K562 (cell line): ENCODE measurements around the gene MED20. TPM values are rescaled to one million over a fixed set of nuclear protein-coding genes. Genes with fewer than 3 reads are reported as not detected.

Experiments
- HEY1 ChIP-seq: fragments of 250-450 bp; sonication (Bioruptor Pico); IDR thresholded peaks from 2 replicates; pipeline ENCODE4 v1.5.0; 2020; ENCODE audit warnings: mild to moderate bottlenecking, moderate library complexity, borderline replicate concordance
- IFI16 ChIP-seq: fragments of 250-450 bp; sonication (Bioruptor Pico); IDR thresholded peaks from 2 replicates; pipeline ENCODE4 v2.1.2; 2022; ENCODE audit warnings: mild to moderate bottlenecking, inconsistent platforms
- JUN ChIP-seq, 2 experiments: sonication (generic) in 1 of 2; formaldehyde crosslinking in 1 of 2; IDR thresholded peaks; 2 replicates each; pipeline versions ENCODE4 v1.6.1 to v1.8.0; 2012 to 2022; ENCODE audit warnings: borderline replicate concordance in 2 of 2, mild to moderate bottlenecking in 2 of 2, improper control_type of control experiment in 1 of 2, low read depth in 1 of 2, low read length in 1 of 2, missing genetic modification reagents in 1 of 2
- MAX ChIP-seq: sonication (generic); formaldehyde crosslinking; IDR thresholded peaks from 2 replicates; pipeline ENCODE4 v1.9.0; 2022; ENCODE audit warnings: mild to moderate bottlenecking, missing genetic modification reagents
- MCM2 ChIP-seq: fragments of 450-650 bp; IDR thresholded peaks from 2 replicates; pipeline ENCODE4 v1.6.1; 2017; ENCODE audit warnings: low read depth, mild to moderate bottlenecking
- MLX ChIP-seq, 2 experiments: fragments of 450-650 bp in 1 of 2; sonication (generic) in 1 of 2; formaldehyde crosslinking; conservative IDR thresholded peaks; 2 replicates each; pipeline versions ENCODE4 v1.4.0 to v1.8.1; 2020 to 2022; ENCODE audit warnings: mild to moderate bottlenecking in 1 of 2, missing genetic modification reagents in 1 of 2
- MTA2 ChIP-seq: fragments of 450-650 bp; IDR thresholded peaks from 2 replicates; pipeline ENCODE4 v1.6.1; 2016; ENCODE audit warnings: low read depth
- NFIC ChIP-seq: fragments of 450-650 bp; IDR thresholded peaks from 2 replicates; pipeline ENCODE4 v1.6.1; 2017; ENCODE audit warnings: mild to moderate bottlenecking, inconsistent platforms
- RAD51 ChIP-seq: fragments of 450-650 bp; IDR thresholded peaks from 2 replicates; pipeline ENCODE4 v1.7.1; 2016; ENCODE audit warnings: low read depth, mild to moderate bottlenecking, borderline replicate concordance
- SIX5 ChIP-seq, 2 experiments: IDR thresholded peaks; 2 replicates each; pipeline ENCODE4 v1.6.1; 2011; ENCODE audit warnings: low read length in 2 of 2, borderline replicate concordance in 1 of 2, low read depth in 1 of 2, mild to moderate bottlenecking in 1 of 2, moderate library complexity in 1 of 2; ENCODE audit not compliant: insufficient read depth in 1 of 2
- SMARCB1 ChIP-seq: IDR thresholded peaks from 2 replicates; pipeline ENCODE4 v1.6.1; 2011; ENCODE audit warnings: improper control_type of control experiment, low read depth; ENCODE audit not compliant: insufficient read length
- SMARCC2 ChIP-seq: fragments of 450-650 bp; IDR thresholded peaks from 2 replicates; pipeline ENCODE4 v1.6.1; 2017; ENCODE audit warnings: antibody characterized with exemption, moderate library complexity, mild to moderate bottlenecking, low read depth
- U2AF2 ChIP-seq: fragments of 200-400 bp; formaldehyde crosslinking; optimal IDR thresholded peaks from 2 replicates; pipeline ENCODE3; 2017; ENCODE audit warnings: low read depth, mild to moderate bottlenecking, low read length
- YY1 ChIP-seq, 3 experiments: IDR thresholded peaks; 2 replicates each; pipeline ENCODE4 v1.6.1; 2011; ENCODE audit warnings: low read length in 2 of 3, mild to moderate bottlenecking in 2 of 3, moderate library complexity in 2 of 3, borderline replicate concordance in 1 of 3, control low read depth in 1 of 3, low read depth in 1 of 3; ENCODE audit not compliant: insufficient read depth in 3 of 3, insufficient replicate concordance in 2 of 3, control insufficient read depth in 1 of 3, insufficient read length in 1 of 3; ENCODE audit errors: extremely low read depth in 1 of 3
- ZBTB11 ChIP-seq, 3 experiments: fragments of 200-800 bp in 1 of 3; fragments of 250-450 bp in 1 of 3; fragments of 450-650 bp in 1 of 3; sonication (Bioruptor Pico) in 1 of 3; sonication (Bioruptor generic) in 1 of 3; formaldehyde crosslinking in 1 of 3; IDR thresholded peaks; 2 replicates each; pipeline versions ENCODE4 v1.6.1 to v1.8.0; 2016 to 2022; ENCODE audit warnings: mild to moderate bottlenecking in 2 of 3, missing genetic modification characterization in 2 of 3, missing compliant biosample characterization in 1 of 3, moderate library complexity in 1 of 3
- ZBTB17 ChIP-seq: fragments of 450-650 bp; formaldehyde crosslinking; IDR thresholded peaks from 2 replicates; pipeline ENCODE4 v1.4.0; 2020; ENCODE audit warnings: mild to moderate bottlenecking
- ZNF263 ChIP-seq: sonication (generic); formaldehyde crosslinking; IDR thresholded peaks from 2 replicates; pipeline ENCODE4 v1.8.0; 2022; ENCODE audit warnings: mild to moderate bottlenecking, missing genetic modification reagents, borderline replicate concordance
- ZNF507 ChIP-seq: conservative IDR thresholded peaks from 2 replicates; pipeline ENCODE4 v1.6.1; 2017; ENCODE audit warnings: missing genetic modification characterization, missing compliant biosample characterization
- polyA plus RNA-seq, 8 experiments: library from polyadenylated mRNA; depleted of rRNA in 4 of 8; stranded (reverse) in 5 of 8; unstranded in 3 of 8; fragments of >200 nt; fragmentation: Nextera tagmentation in 2 of 8; fragmentation: Illumina TruSeq in 1 of 8; extraction: Ambion mirVana in 2 of 8; extraction: Trizol in 1 of 8; gene quantifications; 2 replicates each; pipeline versions ENCODE4 v1.2.1 to v1.2.3, GENCODE V29; 2011 to 2014; ENCODE audit warnings: inconsistent platforms in 1 of 8, missing spikeins in 1 of 8
- total RNA-seq, 7 experiments: library from RNA; depleted of rRNA in 6 of 7; stranded (reverse); fragments of >200 nt in 6 of 7; fragmentation: Illumina TruSeq in 2 of 7; extraction: Trizol in 2 of 7; gene quantifications; 2 replicates each; pipeline versions ENCODE4 v1.2.1 to v1.2.3, GENCODE V29; 2011 to 2021; ENCODE audit warnings: low replicate concordance in 1 of 7

Gene MED20
- total and polyA plus RNA-seq, 9 of the 15 experiments (the other 6 are each of a cell fraction or from before 2014, with no cell fraction given): 27.3 to 80.9 (median 46.0) TPM

GRCh38 chr6:41939848-41940758 lies 19.2 kb upstream of the MED20 start (continued):
- TF ChIP-seq IFI16 (CRISPR knock-in tag) (no peak), RAD51 (no peak), SMARCC2 (no peak; the same call in 1 of the 2 replicates), ZNF263 (CRISPR knock-in tag) (no peak; the same call in 1 of the 2 replicates), HEY1 (CRISPR knock-in tag) (no peak), ZNF507 (tag) (no peak), ZBTB17 (no peak), U2AF2 (no peak), MCM2 (no peak), SIX5 (IDR thresholded peaks at IDR 0.05; ENCODE audit: borderline replicate concordance in 1 of 2, insufficient read depth in 1 of 2, low read depth in 1 of 2, low read length in 2 of 2) (no peak), ZBTB11 (CRISPR knock-in tag; IDR thresholded peaks at IDR 0.05) (no peak; a peak in 1 of 6 replicates), MLX (CRISPR knock-in tag; conservative IDR thresholded peaks at IDR 0.05) (no peak), MTA2 (no peak; the same call in 1 of the 2 replicates), SMARCB1 (no peak), YY1 (IDR thresholded peaks at IDR 0.05; ENCODE audit: borderline replicate concordance in 1 of 3, control insufficient read depth in 1 of 3, extremely low read depth in 1 of 3, insufficient read depth in 3 of 3, insufficient read length in 1 of 3, insufficient replicate concordance in 2 of 3, low read depth in 1 of 3, low read length in 2 of 3) (no peak), MAX (CRISPR knock-in tag) (peak; percentile 85), NFIC (no peak), JUN (IDR thresholded peaks at IDR 0.05; ENCODE audit: borderline replicate concordance, low read depth, low read length) (no peak), JUN (CRISPR knock-in tag; IDR thresholded peaks at IDR 0.05; ENCODE audit: borderline replicate concordance) (no peak)
